Iris pigment epithelial cell (primary cell): ENCODE results near the gene CILP.
A peak's percentile ranks its signal among the peaks of the same experiment; 100 is the strongest.

Source experiments
- DNase-seq: peaks from one replicate; pipeline ENCODE4 v3.0.0-alpha.2; 2011; ENCODE audit warnings: low read depth

CILP gene

GRCh38 chr15:65221697-65222096 is 10.4 kb upstream of the CILP start:
- no peak for DNase-seq

- DNase-seq = no peak
Measured at GRCh38 chr15:65219137-65219536, 7.9 kb upstream of the CILP start.

GRCh38 chr15:65217526-65218482 is 6.5 kb upstream of the CILP start:
- no peak for DNase-seq

- DNase-seq = no peak
Measured at GRCh38 chr15:65215496-65215895, 4.2 kb upstream of the CILP start.

GRCh38 chr15:65214010-65214409 is 2.7 kb upstream of the CILP start:
- no peak for DNase-seq

- peak; percentile 24 for DNase-seq
Measured at GRCh38 chr15:65213241-65213640, 2.0 kb upstream of the CILP start.

- no peak for DNase-seq
Measured at GRCh38 chr15:65212097-65212496, 824 bp upstream of the CILP start.

GRCh38 chr15:65211482-65211982 is 259 bp upstream of the CILP start:
- DNase-seq = peak; percentile 60

GRCh38 chr15:65209701-65210643 is 1.3 kb downstream of the CILP start:
- no peak for DNase-seq

- no peak for DNase-seq
Measured at GRCh38 chr15:65208647-65209046, 2.6 kb downstream of the CILP start.

GRCh38 chr15:65207280-65207840 is 3.9 kb downstream of the CILP start:
- no peak for DNase-seq

- no peak for DNase-seq
Measured at GRCh38 chr15:65206750-65207149, 4.5 kb downstream of the CILP start.

GRCh38 chr15:65204931-65205660 is 6.2 kb downstream of the CILP start:
- no peak for DNase-seq

- no peak for DNase-seq
Measured at GRCh38 chr15:65204236-65204930, 6.9 kb downstream of the CILP start.

GRCh38 chr15:65201918-65202317 is 9.4 kb downstream of the CILP start:
- DNase-seq = no peak

- no peak for DNase-seq
Measured at GRCh38 chr15:65198571-65198970, 12.7 kb downstream of the CILP start.

- DNase-seq = no peak
Measured at GRCh38 chr15:65197337-65197645, 14.0 kb downstream of the CILP start.

GRCh38 chr15:65196637-65197336 is 14.5 kb downstream of the CILP start:
- DNase-seq = no peak

- DNase-seq = no peak
Measured at GRCh38 chr15:65195548-65195923, 15.7 kb downstream of the CILP start.

GRCh38 chr15:65194826-65195547 is 16.3 kb downstream of the CILP start:
- no peak for DNase-seq
